GM21825 (cell line): ENCODE data around the gene PDE4D.

Experiments used
- ATAC-seq: cut with Tn5 transposase; IDR thresholded peaks from one replicate; pipeline ENCODE4 v1.9.1; 2021; ENCODE audit warnings: mild to moderate bottlenecking, moderate library complexity; ENCODE audit not compliant: unreplicated experiment

Gene PDE4D

DNA sequence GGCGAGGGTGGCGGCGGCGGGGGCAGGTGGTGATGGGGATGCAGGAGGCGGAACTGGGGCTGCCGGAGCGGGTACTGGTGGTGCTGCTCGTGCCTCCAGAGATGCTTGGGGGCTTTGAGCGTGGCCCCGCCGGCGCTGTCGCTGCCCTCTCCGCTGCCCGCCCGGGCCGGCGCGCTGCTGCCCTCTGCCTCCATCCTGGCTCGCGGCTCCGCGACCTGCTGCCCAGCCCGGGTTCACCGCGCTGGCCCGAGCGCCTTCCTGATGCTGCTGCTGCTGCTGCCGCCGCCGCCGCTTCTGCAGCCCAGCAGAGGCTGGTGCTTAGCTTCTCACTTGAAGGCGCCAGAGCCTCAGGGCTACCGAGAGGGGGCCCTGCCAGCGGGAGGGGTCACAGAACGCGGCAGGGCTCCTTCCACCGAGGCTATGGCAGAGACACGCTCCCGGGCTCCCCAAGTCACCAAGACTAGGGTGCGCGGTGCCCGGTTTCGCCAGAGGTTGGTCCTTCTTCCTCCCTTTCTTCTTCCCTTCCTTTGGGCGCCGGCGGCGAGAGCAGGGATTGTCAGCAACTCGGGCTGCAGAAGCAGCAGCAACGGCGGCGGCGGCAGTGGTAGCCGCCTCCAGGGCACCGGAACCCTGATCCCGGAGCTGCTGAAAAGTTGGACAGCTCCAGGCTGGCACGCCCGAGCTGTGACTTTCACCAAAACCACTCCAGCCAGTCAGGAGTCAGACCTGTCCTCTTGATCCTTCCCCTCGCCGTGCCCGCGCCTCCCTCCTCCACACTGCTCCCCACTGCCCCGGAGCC, at the start of gene PDE4D:
Gene PDE4D (minus strand): TSS at position 298 of the 799 bp plus-strand sequence.
- no peak for ATAC-seq

GRCh38 chr5:59937633-59938032, 44.1 kb upstream of the PDE4D start:
- ATAC-seq: no peak

DNA sequence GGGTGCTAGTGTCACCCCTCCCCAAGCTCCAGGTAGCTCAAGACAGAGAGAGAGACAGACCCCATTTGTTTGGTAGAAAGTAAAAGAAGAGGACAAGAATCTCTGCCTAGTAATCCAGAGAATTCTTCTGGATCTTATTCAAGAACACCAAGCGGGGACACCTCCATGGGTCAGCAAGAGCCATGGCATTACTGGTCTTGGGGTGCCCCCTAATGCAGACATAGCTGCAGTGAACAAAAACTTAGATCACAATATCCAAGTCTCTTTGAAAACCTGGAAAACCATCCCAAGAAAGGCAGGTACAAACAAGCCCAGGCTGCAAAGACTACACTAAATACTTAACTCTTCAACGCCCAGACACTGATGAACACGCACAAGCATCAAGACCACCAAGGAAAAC, 29.9 kb upstream of the PDE4D start:
- ATAC-seq: no peak

GRCh38 chr5:59922220-59922619, 28.7 kb upstream of the PDE4D start:
- ATAC-seq: no peak

DNA sequence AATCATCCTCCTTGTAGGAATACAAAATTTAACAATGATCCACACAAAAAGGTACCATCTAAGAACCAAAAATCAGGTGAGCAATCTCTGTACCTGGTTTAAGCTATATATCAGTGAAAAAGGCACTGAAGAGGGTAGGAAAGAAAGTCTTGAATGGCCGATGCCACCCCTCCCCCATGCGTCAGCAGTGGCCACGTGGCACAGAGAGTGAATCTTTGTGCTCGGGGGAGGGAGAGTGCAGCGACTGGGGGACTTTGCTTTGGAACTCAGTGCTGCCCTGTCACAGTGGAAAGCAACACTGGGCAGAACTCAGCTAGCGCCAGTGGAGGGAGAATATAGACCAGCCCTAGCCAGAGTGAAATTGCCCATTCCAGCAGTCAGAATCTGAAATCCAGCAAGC, 28.3 kb upstream of the PDE4D start:
- ATAC-seq: no peak

DNA sequence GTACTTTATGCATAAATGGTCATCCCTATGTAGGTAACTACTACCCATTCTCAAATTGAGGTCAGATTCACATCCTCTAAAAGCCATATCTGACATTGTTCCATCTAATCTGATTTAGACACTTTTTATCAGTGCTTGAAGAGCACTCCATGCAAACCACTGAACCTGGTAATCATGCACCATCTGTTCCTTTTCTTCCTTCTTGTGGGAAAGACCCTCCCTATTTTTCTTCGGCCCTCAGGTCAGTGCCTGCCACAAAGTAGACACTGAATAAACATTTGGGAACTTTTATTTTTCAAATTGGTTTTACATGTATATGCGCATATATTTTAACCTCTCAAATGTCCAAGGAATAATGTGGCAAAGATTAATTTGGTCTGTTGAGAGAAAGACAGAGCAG, 26.0 kb upstream of the PDE4D start:
- ATAC-seq: no peak

- ATAC-seq: no peak
These were observed 23.6 kb upstream of the PDE4D start for GRCh38 chr5:59917121-59917520.

- no peak for ATAC-seq
These were observed 11.7 kb upstream of the PDE4D start for GRCh38 chr5:59905188-59905587.

- ATAC-seq: no peak
These were observed 3.5 kb upstream of the PDE4D start for GRCh38 chr5:59897075-59897474.

DNA sequence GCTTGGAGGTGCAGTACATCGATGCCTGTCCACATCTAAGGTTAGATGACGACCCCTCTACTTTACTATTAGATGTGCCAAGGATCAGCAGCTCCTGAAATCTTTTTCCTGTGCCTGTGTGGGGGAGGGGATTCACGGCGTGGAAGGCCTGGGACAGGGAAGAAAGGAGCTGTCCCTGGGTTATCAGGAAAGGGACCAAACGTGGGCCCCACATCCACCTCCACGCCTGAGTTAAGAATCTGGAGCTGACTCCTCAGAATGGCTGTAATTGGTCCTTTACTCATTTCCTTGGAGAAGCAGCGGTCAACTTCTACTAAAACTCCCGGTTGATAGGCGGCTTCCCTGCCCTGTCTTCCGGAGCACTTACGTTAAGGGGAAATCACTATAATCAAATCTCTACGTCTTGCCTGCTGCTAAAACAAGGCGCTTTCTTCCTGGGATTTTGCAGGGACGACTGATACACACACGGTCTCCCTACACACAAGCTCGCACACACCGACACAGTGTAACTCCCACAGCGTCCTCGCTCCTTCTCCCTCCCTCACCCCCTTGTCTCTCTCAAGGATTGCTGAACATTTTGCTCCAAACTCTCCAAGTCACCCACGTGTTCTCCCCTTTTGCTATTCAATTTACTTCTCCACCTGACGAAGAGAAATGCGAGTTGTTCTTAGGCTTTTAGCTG, 1.4 kb downstream of the PDE4D start:
- no peak for ATAC-seq

- no peak for ATAC-seq
These were observed 6.3 kb downstream of the PDE4D start for GRCh38 chr5:59887274-59887673.

- ATAC-seq: no peak
These were observed 18.9 kb downstream of the PDE4D start for GRCh38 chr5:59874675-59875074.

GRCh38 chr5:59873113-59873512, 20.4 kb downstream of the PDE4D start:
- no peak for ATAC-seq

- ATAC-seq: no peak
These were observed 26.9 kb downstream of the PDE4D start for GRCh38 chr5:59866661-59867060.

DNA sequence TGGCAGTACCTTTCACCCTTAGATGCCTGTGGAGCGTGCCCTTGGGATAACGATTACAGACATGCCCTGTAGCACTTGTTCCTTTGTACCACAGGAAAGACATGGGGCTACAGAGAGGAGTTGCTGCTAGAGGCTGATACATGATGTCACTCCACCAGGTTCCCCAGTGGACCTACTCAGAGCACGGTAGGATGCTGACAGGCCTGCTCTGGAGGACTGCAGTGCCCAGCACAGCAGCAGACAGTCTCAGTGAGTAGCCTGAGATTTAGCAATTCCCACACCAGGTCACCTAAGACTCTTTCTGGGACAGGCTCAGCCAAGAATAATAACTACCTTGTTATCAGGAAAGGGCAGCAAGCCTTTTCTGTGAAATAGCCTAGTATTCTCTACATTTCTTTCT, 28.8 kb downstream of the PDE4D start:
- ATAC-seq: no peak

DNA sequence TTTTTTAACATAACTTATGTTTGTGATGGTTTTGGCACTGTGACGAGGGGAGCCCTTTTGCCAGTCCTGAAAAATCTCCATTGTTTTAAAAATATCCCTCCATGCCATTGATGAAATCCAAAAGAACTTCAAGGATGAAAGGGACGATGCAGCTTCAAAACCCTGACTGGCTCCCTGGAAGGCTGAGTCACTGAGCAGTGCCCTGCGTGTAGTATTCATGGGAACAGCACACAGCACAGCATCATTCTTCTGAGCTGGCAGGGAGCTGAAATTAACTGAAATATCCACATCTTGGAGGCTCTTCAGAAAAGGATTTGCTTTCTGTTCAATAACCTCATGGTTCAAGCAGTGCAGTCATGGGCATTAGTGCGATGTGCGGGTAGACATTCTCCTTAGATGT, 29.7 kb downstream of the PDE4D start:
- no peak for ATAC-seq

DNA sequence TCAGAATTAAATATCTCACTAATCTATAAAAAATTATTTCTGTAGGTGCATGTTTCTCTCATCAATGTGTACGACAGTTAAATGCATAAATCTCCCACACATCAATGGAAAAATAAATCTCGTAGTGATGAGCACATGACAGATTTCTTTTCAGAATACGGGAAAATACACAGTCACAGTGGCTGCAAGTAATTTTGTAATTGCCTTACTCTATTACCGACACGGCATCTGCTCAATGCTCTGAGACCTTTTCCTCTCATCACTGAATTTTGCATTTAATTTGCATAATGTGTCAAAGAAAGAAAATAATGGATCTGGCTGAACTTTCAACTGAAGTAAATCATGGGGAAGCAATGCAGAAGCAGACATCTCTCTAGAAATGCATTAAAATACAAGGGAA, 37.2 kb downstream of the PDE4D start:
- no peak for ATAC-seq

GRCh38 chr5:59850766-59851165, 42.8 kb downstream of the PDE4D start:
- no peak for ATAC-seq

- no peak for ATAC-seq
These were observed 45.9 kb downstream of the PDE4D start for GRCh38 chr5:59847586-59847985.

- ATAC-seq: no peak
These were observed 47.8 kb downstream of the PDE4D start for GRCh38 chr5:59845730-59846129.

DNA sequence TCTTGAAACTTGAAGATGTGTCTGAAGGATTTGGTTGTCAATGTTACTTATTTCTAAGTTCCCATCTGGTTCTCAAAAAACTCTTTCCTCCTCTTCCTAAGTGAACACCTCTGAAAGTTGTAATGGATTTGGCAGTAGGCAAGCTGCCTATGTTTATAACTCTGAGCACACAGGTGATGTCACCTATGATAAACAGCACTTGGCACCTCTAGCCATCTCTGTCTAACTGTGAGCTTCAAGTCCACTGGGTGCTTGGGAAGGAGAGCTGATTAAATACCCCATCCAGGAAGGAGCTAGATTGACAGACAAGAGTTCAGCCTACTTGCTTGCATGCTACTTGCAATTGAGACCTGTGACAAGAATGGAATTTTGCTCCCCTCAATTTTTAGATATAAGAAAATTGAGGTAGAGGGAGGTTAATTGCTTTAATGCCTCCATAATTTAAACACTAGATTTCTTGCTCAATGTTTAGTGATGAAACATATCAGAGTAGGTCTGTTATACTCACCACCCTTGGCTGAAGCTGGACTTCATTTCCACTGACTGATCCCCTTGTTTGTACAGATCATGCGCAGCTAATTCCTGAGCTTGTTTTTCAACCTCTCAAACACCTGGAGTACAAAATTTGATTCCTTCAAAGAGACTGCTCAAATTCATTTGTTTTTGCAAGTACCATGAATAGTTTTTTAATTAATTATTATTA, 49.9 kb downstream of the PDE4D start:
- ATAC-seq: no peak

GRCh38 chr5:59842999-59843398, 50.5 kb downstream of the PDE4D start:
- no peak for ATAC-seq
